Stomach (tissue), 9 donors: ENCODE measurements around the gene MEIOSIN. TPM values are rescaled to one million over a fixed set of nuclear protein-coding genes. Genes with fewer than 3 reads are reported as not detected.

Experiments used
- DNase-seq, 2 donors: peaks; one replicate each; pipeline versions ENCODE4 v3.0.0 to v3.0.0-alpha.2; 2013 to 2019
- H3K27ac ChIP-seq, 5 donors: fragments of 200-600 bp in 4 of 5; sonication (generic) in 4 of 5; one replicate each; pipeline ENCODE4 v1.5.1; 2013 to 2019; ENCODE audit warnings: mild to moderate bottlenecking in 1 of 5, moderate library complexity in 1 of 5
- H3K27me3 ChIP-seq, 3 donors: fragments of 200-600 bp; sonication (generic); one replicate each; pipeline ENCODE4 v1.5.1; 2017 to 2019; ENCODE audit warnings: mixed run types in 1 of 3
- H3K36me3 ChIP-seq, 4 donors: fragments of 200-600 bp; sonication (generic); 1 replicate in 3 of 4; 2 replicates in 1 of 4; pipeline ENCODE4 v1.5.1; 2016 to 2019
- H3K4me1 ChIP-seq, 4 donors: fragments of 200-600 bp; sonication (generic); one replicate each; pipeline ENCODE4 v1.5.1; 2016 to 2019
- H3K4me3 ChIP-seq, 4 donors: fragments of 200-600 bp; sonication (generic) in 3 of 4; one replicate each; pipeline ENCODE4 v1.5.1; 2016 to 2019; ENCODE audit warnings: mild to moderate bottlenecking in 1 of 4
- H3K9me3 ChIP-seq, 4 donors: fragments of 200-600 bp; sonication (generic); one replicate each; pipeline ENCODE4 v1.5.1; 2016 to 2019
- CTCF ChIP-seq, 7 experiments: fragments of 450-650 bp in 4 of 7; fragments of 200-600 bp in 3 of 7; sonication (generic) in 3 of 7; IDR thresholded peaks; one replicate each; pipeline ENCODE4 v1.5.1; 2016 to 2019; ENCODE audit warnings: antibody characterized with exemption in 7 of 7, control low read depth in 2 of 7, mild to moderate bottlenecking in 1 of 7
- EP300 ChIP-seq: sonication (generic); formaldehyde crosslinking; IDR thresholded peaks from one replicate; pipeline ENCODE4 v1.6.1; 2017; ENCODE audit warnings: antibody characterized with exemption
- POLR2A ChIP-seq, 4 donors: fragments of 450-650 bp; IDR thresholded peaks; one replicate each; pipeline ENCODE4 v1.6.1; 2016; ENCODE audit warnings: antibody characterized with exemption in 4 of 4, control low read depth in 2 of 4, mild to moderate bottlenecking in 1 of 4, moderate library complexity in 1 of 4
- POLR2AphosphoS5 ChIP-seq, 3 donors: sonication (generic); formaldehyde crosslinking; IDR thresholded peaks; one replicate each; pipeline ENCODE4 v1.6.1; 2016; ENCODE audit warnings: antibody characterized with exemption in 3 of 3
- WGBS, 5 donors: extraction: QIAGEN DNeasy Blood & Tissue Kit in 3 of 5; methylation state at CpG; one replicate each; pipeline versions ENCODE4 v1.1.5 to v1.1.7; 2013 to 2018; 5-methylcytosine and 5-hydroxymethylcytosine counted together
- intact Hi-C: fragments of 100-400 bp; cut with DNase I; formaldehyde crosslinking; loops from one replicate; pipeline ENCODE4 v1.15.1; 2023; ENCODE audit warnings: low total_unique reads
- polyA plus RNA-seq, 3 donors: library from polyadenylated mRNA; stranded (reverse); fragments of 200-250 nt; gene quantifications; one replicate each; pipeline ENCODE4 v1.2.3, GENCODE V29; 2013
- total RNA-seq, 5 donors: library from RNA; depleted of rRNA; stranded (reverse); fragments of >200 nt; gene quantifications; one replicate each; pipeline versions ENCODE4 v1.1.0 to v1.2.3, GENCODE V29; 2014 to 2016
- donor health status: healthy with polysubstance abuse.
- donor health status: Bipolar disorder and iron deficiency.
- donor health status: healthy.

The MEIOSIN gene
- total and polyA plus RNA-seq, 8 donors, result not detected

- intact Hi-C loops, result no loop called here
- no peak for DNase-seq
- Histone ChIP-seq H3K4me1 (no peaks in the 10 kb centered on the region), H3K36me3 (no peaks in the 10 kb centered on the region), H3K27ac (no peak overlapping the region), H3K27me3 (peaks cover 0 to 6% (median 0%) of the 10 kb centered on the region in 3 donors), H3K9me3 (no peaks in the 10 kb centered on the region), H3K4me3 (no peak overlapping the region)
- WGBS, 5 donors, result 93 to 96% (median 94%) methylated on average over 12 of the region's 12 CpGs
- TF ChIP-seq EP300, result no peak
- TF ChIP-seq POLR2A (IDR thresholded peaks at IDR 0.05), result no peak
- TF ChIP-seq POLR2AphosphoS5 (IDR thresholded peaks at IDR 0.05), result no peak
- TF ChIP-seq CTCF (IDR thresholded peaks at IDR 0.05), result no peak
Measured at GRCh38 chr19:45752639-45753038, 19.4 kb downstream of the MEIOSIN start.

GRCh38 chr19:45753548-45753947, 20.3 kb downstream of the MEIOSIN start:
- intact Hi-C loops, result no loop called here
- no peaks in the 10 kb centered on the region for H3K36me3 ChIP-seq
- no peaks in the 10 kb centered on the region for H3K9me3 ChIP-seq
- no peak overlapping the region for H3K27ac ChIP-seq
- 56 to 73% (median 65%) methylated on average over 6 of the region's 6 CpGs for WGBS, 5 donors
- no peaks in the 10 kb centered on the region for H3K4me1 ChIP-seq
- no peaks in the 10 kb centered on the region for H3K27me3 ChIP-seq
- no peak overlapping the region for H3K4me3 ChIP-seq
- TF ChIP-seq CTCF (IDR thresholded peaks at IDR 0.05), result no peak
- TF ChIP-seq POLR2AphosphoS5 (IDR thresholded peaks at IDR 0.05), result no peak
- TF ChIP-seq POLR2A (IDR thresholded peaks at IDR 0.05), result no peak
- DNase-seq, result no peak

GRCh38 chr19:45754323-45754722, 21.1 kb downstream of the MEIOSIN start:
- intact Hi-C loops, result no loop called here
- WGBS, 5 donors, result 94 to 99% (median 97%) methylated on average over 7 to 8 of the region's 8 CpGs

GRCh38 chr19:45757695-45758094, 24.5 kb downstream of the MEIOSIN start:
- no peaks in the 10 kb centered on the region for H3K9me3 ChIP-seq
- no peak overlapping the region for H3K4me3 ChIP-seq
- H3K27ac ChIP-seq, result no peak overlapping the region
- 80 to 90% (median 83%) methylated on average over 9 of the region's 9 CpGs for WGBS, 5 donors
- TF ChIP-seq POLR2AphosphoS5 (IDR thresholded peaks at IDR 0.05) (no peak), POLR2A (IDR thresholded peaks at IDR 0.05) (no peak), EP300 (no peak), CTCF (IDR thresholded peaks at IDR 0.05) (no peak)
- no peaks in the 10 kb centered on the region for H3K27me3 ChIP-seq
- no peaks in the 10 kb centered on the region for H3K4me1 ChIP-seq
- no peaks in the 10 kb centered on the region for H3K36me3 ChIP-seq
- intact Hi-C loops, result no loop called here
- DNase-seq, result no peak

More at GRCh38 chr19:45754323-45754722, 21.1 kb downstream of the MEIOSIN start:
- H3K27ac ChIP-seq, result no peak overlapping the region
- H3K27me3 ChIP-seq, result no peaks in the 10 kb centered on the region
- H3K4me1 ChIP-seq, result no peaks in the 10 kb centered on the region
- H3K36me3 ChIP-seq, result no peaks in the 10 kb centered on the region
- no peak for TF ChIP-seq CTCF (IDR thresholded peaks at IDR 0.05)
- TF ChIP-seq POLR2A (IDR thresholded peaks at IDR 0.05), result no peak
- no peak for TF ChIP-seq POLR2AphosphoS5 (IDR thresholded peaks at IDR 0.05)
- no peak for TF ChIP-seq EP300
- DNase-seq, result no peak
- H3K4me3 ChIP-seq, result no peak overlapping the region
- H3K9me3 ChIP-seq, result no peaks in the 10 kb centered on the region
